Upper lobe of right lung (tissue), 1 donor: ENCODE data around the gene HELZ2. TPM values are rescaled to one million over a fixed set of nuclear protein-coding genes. Genes with fewer than 3 reads are reported as not detected.
"Not testable (repeated sequence)": the region's sequence is repeated elsewhere in the genome, so short reads cannot be mapped to it uniquely, and the experiment has no call there.

Experiments used
- ATAC-seq: fragments of 200-7000 bp; cut with Tn5 transposase; one replicate; pipeline ENCODE4 v1.9.1; 2020; ENCODE audit warnings: mild to moderate bottlenecking, moderate library complexity
- DNase-seq: peaks from one replicate; pipeline ENCODE4 v3.0.0-alpha.2; 2020
- H3K27ac ChIP-seq: fragments of 200-600 bp; one replicate; pipeline ENCODE4 v1.8.0; 2022
- H3K27me3 ChIP-seq: fragments of 200-600 bp; one replicate; pipeline ENCODE4 v1.8.0; 2022; ENCODE audit warnings: mild to moderate bottlenecking
- H3K36me3 ChIP-seq: fragments of 200-600 bp; one replicate; pipeline ENCODE4 v1.8.0; 2022
- H3K4me1 ChIP-seq: fragments of 200-600 bp; one replicate; pipeline ENCODE4 v1.8.0; 2022
- H3K4me3 ChIP-seq: fragments of 200-600 bp; one replicate; pipeline ENCODE4 v1.8.0; 2022; ENCODE audit warnings: mild to moderate bottlenecking
- H3K9me3 ChIP-seq: fragments of 200-600 bp; one replicate; pipeline ENCODE4 v1.8.0; 2022
- intact Hi-C: fragments of 100-400 bp; cut with DNase I; formaldehyde crosslinking; loops from one replicate; pipeline ENCODE4 v1.11.0; 2022
- total RNA-seq: library from RNA; stranded (reverse); fragmentation: NEBNext Ultra II Directional; extraction: Animal tissue kit (Norgen Biotek cat#: 25700); gene quantifications from one replicate; pipeline ENCODE4 v1.2.1, GENCODE V29; 2021
- TF ChIP-seq, protein P1 (sequence below): fragments of 200-600 bp; IDR thresholded peaks from one replicate; pipeline ENCODE4 v1.8.0; 2022; ENCODE audit warnings: antibody characterized with exemption
- donor health status: DM: no; HTN: yes; CAD: no; lungs with severe emphysema.

The HELZ2 gene
- total RNA-seq, 1 donor from 2014 or later = 53.3 TPM

DNA sequence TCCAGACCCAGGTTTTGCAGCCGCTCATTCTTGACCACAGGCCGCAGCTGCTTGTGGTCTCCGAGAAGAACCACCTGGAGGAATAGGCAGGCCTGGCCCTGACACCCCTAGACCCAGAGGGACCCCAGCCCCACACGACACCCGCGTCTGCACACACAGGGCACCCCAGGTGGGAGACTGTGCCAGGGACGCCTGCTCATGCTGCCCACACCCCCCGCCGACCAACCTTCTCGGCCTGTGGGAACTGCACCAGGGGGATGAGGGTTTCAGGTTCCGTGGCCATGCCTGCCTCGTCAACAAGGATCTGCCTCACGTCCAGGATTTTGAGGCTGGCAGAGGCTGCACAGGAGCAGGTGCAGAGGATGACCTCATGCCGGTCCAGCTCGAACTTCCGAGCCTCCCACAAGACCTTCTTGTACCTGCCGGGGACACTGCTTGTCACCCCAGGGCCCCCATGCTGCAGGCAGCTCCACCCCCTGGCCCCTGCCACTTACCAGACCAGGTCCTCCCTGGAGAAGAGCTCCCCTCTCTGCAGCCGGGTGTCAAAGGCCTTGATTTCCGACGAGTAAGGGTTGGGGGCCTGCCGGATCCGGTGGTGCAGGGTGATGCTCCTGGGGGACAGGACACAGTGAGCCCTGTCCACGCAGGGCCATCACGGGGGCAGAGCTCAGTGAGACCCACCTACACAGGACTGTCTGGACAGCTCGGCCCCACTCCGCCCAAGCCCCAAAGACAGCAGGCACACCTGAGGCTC is 13.0 kb downstream of the HELZ2 start:
- DNase-seq (no peak), ATAC-seq (no peak)
- Histone ChIP-seq H3K36me3 (peaks cover 59% of the 10 kb centered on the region), H3K9me3 (no peaks in the 10 kb centered on the region), H3K4me1 (no peaks in the 10 kb centered on the region), H3K27me3 (no peaks in the 10 kb centered on the region), H3K27ac (no peak overlapping the region), H3K4me3 (no peak overlapping the region)
- TF ChIP-seq, protein P1, sequence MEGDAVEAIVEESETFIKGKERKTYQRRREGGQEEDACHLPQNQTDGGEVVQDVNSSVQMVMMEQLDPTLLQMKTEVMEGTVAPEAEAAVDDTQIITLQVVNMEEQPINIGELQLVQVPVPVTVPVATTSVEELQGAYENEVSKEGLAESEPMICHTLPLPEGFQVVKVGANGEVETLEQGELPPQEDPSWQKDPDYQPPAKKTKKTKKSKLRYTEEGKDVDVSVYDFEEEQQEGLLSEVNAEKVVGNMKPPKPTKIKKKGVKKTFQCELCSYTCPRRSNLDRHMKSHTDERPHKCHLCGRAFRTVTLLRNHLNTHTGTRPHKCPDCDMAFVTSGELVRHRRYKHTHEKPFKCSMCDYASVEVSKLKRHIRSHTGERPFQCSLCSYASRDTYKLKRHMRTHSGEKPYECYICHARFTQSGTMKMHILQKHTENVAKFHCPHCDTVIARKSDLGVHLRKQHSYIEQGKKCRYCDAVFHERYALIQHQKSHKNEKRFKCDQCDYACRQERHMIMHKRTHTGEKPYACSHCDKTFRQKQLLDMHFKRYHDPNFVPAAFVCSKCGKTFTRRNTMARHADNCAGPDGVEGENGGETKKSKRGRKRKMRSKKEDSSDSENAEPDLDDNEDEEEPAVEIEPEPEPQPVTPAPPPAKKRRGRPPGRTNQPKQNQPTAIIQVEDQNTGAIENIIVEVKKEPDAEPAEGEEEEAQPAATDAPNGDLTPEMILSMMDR = no peak
- intact Hi-C loops = no loop called here

DNA sequence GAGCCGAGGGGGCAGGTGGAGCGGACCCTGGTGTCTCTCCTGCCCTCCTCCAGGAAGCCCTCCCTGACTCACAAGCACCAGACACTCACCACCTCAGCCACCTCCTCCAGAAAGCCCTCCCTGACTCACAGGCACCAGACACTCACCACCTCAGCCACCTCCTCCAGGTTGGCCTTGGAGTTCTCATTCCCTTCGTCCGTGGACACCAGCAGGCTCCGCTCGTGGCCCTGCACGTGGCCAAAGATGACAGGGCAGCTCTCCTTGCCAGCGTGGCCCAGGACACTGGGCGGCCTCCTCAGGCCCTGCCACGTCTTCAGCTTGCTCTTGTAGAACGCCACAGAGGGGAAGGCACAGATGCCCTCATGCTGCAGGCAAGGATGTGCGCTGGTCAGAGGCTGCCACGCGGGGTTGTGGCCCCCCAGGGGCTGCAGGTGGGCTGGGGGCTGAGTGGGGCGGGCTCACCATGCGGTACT is 13.7 kb downstream of the HELZ2 start:
- ATAC-seq (no peak), DNase-seq (no peak)
- Histone ChIP-seq H3K9me3 (no peaks in the 10 kb centered on the region), H3K27ac (no peak overlapping the region), H3K27me3 (no peaks in the 10 kb centered on the region), H3K4me3 (no peak overlapping the region), H3K4me1 (no peaks in the 10 kb centered on the region), H3K36me3 (peaks cover 59% of the 10 kb centered on the region)
- intact Hi-C loops = no loop called here
- TF ChIP-seq, protein P1 = no peak

DNA sequence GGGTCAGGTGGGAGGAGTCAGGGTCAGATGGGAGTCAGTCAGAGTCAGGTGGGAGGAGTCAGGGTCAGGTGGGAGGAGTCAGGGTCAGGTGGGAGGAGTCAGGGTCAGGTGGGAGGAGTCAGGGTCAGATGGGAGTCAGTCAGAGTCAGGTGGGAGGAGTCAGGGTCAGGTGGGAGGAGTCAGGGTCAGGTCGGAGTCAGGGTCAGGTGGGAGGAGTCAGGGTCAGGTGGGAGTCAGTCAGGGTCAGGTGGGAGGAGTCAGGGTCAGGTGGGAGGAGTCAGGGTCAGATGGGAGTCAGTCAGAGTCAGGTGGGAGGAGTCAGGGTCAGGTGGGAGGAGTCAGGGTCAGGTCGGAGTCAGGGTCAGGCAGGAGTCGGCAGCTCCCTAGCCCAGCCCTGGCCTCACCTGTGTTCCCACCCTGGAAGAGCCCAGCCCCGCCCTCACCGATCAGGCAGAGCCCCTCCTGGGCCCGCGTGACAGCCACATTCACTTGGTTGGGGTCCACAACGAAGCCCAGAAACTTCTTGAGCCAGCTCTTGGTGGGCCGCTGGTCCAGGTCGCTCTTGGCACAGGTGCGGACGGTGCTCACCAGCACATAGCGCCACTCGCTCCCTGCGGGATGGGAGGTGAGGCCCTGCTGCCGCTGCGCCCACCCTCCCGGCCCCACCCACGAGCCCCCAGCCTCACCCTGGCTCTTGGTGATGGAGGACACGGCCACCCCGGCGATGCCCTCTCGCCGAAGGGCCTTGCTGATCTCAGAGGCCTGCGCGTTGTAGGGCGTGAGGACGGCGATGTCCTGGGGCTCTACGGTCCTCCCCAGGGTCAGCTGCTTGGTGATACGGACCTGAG is 14.3 kb downstream of the HELZ2 start:
- H3K4me3 ChIP-seq, H3K9me3 ChIP-seq, H3K27me3 ChIP-seq, ATAC-seq, intact Hi-C loops, DNase-seq, H3K4me1 ChIP-seq, H3K27ac ChIP-seq: not testable (repeated sequence)
- H3K36me3 ChIP-seq = peaks cover 58% of the 10 kb centered on the region

DNA sequence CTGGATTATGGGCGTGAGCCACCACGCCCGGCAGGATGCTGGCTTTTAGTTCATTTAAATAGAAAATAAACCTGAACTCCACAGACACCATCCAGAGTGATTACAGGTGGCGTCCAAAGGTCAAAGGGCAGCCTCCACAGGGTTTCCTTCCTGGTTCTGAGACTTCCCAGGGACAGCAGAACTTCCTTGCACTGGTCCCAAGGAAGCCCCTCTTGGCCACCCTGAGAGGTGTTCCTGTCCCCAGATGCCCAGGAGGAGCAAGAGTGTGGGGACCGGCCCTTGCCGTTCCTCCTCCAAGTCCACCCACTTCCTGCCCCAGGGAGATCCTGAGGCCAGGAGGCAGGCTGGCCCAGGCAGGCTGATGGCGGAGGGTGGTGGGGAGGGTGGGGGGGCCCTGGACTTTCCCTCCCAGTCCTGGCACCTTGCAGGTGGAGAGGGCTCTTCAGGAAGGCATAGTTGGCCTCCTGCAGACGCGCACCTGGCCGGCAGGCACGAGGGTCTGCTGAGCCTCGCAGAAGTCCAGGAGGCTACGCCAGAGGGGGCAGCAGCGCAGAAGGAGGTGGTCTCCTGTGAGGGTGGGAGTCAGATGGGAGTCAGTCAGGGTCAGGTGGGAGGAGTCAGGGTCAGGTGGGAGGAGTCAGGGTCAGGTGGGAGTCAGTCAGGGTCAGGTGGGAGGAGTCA is 15.1 kb downstream of the HELZ2 start:
- no peak for DNase-seq
- Histone ChIP-seq H3K27me3 (no peaks in the 10 kb centered on the region), H3K4me3 (no peak overlapping the region), H3K36me3 (peaks cover 50% of the 10 kb centered on the region), H3K4me1 (peaks cover 5% of the 10 kb centered on the region), H3K27ac (no peak overlapping the region), H3K9me3 (no peaks in the 10 kb centered on the region)
- ATAC-seq = no peak
- TF ChIP-seq, protein P1 = no peak
- intact Hi-C loops = no loop called here

DNA sequence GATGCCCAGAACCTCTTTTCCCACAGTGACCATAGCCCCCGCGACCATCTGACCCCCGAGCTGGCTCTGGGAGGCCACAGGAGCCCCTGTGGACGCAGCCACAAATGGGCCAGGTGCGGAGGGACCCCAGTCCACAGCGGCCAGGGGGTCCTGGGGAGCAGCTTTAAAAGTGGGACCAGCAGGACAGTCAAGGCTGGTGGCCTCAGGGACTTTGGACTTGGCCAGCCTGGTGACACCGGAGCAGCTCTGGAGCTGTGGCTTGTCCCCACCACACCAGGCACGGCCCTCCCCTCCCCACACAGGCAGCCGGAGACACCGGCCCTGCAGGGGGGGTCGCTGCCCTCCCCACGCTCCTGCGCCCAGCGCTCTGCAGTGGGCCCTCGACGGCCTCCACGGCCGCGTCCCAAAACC is 16.6 kb downstream of the HELZ2 start:
- intact Hi-C loops = no loop called here
- peaks cover 35% of the 10 kb centered on the region for H3K36me3 ChIP-seq
- peaks cover 10% of the 10 kb centered on the region for H3K4me1 ChIP-seq
- no peak overlapping the region for H3K4me3 ChIP-seq
- H3K9me3 ChIP-seq = no peaks in the 10 kb centered on the region
- H3K27me3 ChIP-seq = no peaks in the 10 kb centered on the region
- H3K27ac ChIP-seq = no peak overlapping the region
- no peak for ATAC-seq
- DNase-seq = no peak
- TF ChIP-seq, protein P1 = no peak
